ENCODE measurements around the gene ALPP.

DNA sequence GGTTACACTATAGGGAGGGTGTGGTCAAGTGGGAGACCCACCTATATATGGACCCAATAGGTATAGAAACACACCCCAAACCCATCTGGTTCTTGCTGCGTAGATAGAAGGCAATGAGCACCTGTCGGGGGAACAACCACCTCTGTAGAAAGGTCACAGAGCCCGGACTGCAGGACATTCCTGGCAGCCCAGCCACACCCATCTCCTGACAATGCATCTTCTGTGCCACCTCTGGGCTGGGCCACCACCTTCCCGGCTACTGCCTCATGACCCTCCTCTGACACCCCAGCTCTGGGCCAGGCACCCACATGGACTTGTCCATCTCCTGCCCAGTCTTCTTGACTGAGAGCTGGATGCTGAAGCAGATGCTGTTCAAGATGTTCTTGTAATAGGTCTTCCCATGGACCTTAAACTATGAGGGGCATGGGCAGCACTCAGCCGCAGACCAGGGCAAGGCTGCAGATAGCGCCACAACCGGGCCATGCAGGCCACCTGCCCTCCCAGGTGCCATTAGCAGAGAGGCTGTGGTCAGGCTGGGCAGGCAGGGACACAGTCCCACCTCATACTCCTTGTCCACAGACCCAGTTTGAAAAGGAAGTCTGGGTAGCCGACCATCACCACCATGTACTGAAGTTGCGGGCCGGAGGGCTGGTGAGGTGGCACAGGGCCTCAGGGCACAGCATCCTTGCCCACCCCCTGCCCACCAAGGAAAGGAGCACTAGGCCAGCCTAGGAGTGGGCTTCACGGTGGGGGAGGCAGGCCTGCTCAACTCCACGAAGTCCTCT is 37.4 kb downstream of the ALPP start:
- TF ChIP-seq, protein P1, sequence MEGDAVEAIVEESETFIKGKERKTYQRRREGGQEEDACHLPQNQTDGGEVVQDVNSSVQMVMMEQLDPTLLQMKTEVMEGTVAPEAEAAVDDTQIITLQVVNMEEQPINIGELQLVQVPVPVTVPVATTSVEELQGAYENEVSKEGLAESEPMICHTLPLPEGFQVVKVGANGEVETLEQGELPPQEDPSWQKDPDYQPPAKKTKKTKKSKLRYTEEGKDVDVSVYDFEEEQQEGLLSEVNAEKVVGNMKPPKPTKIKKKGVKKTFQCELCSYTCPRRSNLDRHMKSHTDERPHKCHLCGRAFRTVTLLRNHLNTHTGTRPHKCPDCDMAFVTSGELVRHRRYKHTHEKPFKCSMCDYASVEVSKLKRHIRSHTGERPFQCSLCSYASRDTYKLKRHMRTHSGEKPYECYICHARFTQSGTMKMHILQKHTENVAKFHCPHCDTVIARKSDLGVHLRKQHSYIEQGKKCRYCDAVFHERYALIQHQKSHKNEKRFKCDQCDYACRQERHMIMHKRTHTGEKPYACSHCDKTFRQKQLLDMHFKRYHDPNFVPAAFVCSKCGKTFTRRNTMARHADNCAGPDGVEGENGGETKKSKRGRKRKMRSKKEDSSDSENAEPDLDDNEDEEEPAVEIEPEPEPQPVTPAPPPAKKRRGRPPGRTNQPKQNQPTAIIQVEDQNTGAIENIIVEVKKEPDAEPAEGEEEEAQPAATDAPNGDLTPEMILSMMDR (IDR thresholded peaks at IDR 0.05), result no peak
- TF ChIP-seq POLR2A (IDR thresholded peaks at IDR 0.05), result no peak

All from testis (tissue), 2 donors.